Mononuclear cell (primary cell): ENCODE data around the gene CFAP74. TPM values are rescaled to one million over a fixed set of nuclear protein-coding genes. Genes with fewer than 3 reads are reported as not detected.
"Not testable (repeated sequence)": the region's sequence is repeated elsewhere in the genome, so short reads cannot be mapped to it uniquely, and the experiment has no call there.

ENCODE experiments used
- H3K27me3 ChIP-seq: 2 replicates; pipeline ENCODE4 v1.6.0; 2011; ENCODE audit warnings: low read length, control low read depth; ENCODE audit not compliant: insufficient read depth
- H3K4me1 ChIP-seq: 2 replicates; pipeline ENCODE4 v1.5.1; 2011; ENCODE audit warnings: mild to moderate bottlenecking, low read length, control low read depth; ENCODE audit not compliant: insufficient read depth
- H3K4me3 ChIP-seq: 2 replicates; pipeline ENCODE4 v1.5.1; 2011; ENCODE audit warnings: mild to moderate bottlenecking, low read length, moderate library complexity
- H3K9me3 ChIP-seq: 2 replicates; pipeline ENCODE4 v1.5.1; 2011; ENCODE audit warnings: low read depth, mild to moderate bottlenecking, control low read depth, low read length
- total RNA-seq: library from RNA; depleted of rRNA; stranded (reverse); fragments of >200 nt; gene quantifications from one replicate; pipeline ENCODE4 v1.2.3, GENCODE V29; 2012

Gene CFAP74
- total RNA-seq, 1 donor = under 0.01 TPM

GRCh38 chr1:1938276-1938573, 65.4 kb downstream of the CFAP74 start:
- H3K4me1 ChIP-seq = no peaks in the 10 kb centered on the region
- no peak overlapping the region for H3K4me3 ChIP-seq
- H3K9me3 ChIP-seq = no peaks in the 10 kb centered on the region
- H3K27me3 ChIP-seq = no peaks in the 10 kb centered on the region

DNA sequence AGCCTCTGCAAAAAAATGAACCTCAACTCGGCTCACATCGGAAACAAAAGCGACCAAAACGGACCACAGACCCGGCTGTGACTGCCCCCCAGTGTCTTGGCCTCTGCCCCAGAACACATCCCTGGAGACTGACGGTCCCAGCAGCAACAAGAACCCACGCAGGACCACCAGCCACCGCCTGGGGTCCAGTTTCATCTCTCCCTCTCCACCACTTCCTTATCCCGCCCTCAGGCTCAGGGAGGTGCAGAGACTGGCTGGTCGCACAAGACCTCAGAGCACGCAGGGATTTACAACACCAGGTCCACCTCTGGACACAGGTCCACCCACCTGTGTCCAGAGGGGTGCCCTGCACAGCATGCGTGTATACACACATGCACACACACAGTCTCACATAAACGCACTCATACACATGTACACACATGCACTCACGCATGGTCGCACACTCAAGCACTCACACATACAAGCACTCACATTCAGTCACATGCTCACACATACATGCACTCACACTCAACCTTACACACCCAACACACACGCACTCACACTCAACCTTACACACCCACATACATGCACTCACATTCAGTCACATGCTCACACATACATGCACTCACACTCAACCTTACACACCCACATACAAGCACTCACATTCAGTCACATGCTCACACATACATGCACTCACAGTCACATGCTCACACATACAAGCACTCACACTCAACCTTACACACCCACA, 65.9 kb downstream of the CFAP74 start:
- no peaks in the 10 kb centered on the region for H3K27me3 ChIP-seq
- no peaks in the 10 kb centered on the region for H3K9me3 ChIP-seq
- no peak overlapping the region for H3K4me3 ChIP-seq
- H3K4me1 ChIP-seq = no peaks in the 10 kb centered on the region

- H3K4me1 ChIP-seq = no peaks in the 10 kb centered on the region
- H3K9me3 ChIP-seq = no peaks in the 10 kb centered on the region
- no peak overlapping the region for H3K4me3 ChIP-seq
- no peaks in the 10 kb centered on the region for H3K27me3 ChIP-seq
These were observed 66.5 kb downstream of the CFAP74 start for GRCh38 chr1:1937061-1937460.

GRCh38 chr1:1934848-1935247, 68.7 kb downstream of the CFAP74 start:
- not testable (repeated sequence) for H3K9me3 ChIP-seq, H3K4me3 ChIP-seq, H3K27me3 ChIP-seq, H3K4me1 ChIP-seq

GRCh38 chr1:1929639-1930545, 73.7 kb downstream of the CFAP74 start:
- no peaks in the 10 kb centered on the region for H3K27me3 ChIP-seq
- no peaks in the 10 kb centered on the region for H3K4me1 ChIP-seq
- no peaks in the 10 kb centered on the region for H3K9me3 ChIP-seq
- no peak overlapping the region for H3K4me3 ChIP-seq

DNA sequence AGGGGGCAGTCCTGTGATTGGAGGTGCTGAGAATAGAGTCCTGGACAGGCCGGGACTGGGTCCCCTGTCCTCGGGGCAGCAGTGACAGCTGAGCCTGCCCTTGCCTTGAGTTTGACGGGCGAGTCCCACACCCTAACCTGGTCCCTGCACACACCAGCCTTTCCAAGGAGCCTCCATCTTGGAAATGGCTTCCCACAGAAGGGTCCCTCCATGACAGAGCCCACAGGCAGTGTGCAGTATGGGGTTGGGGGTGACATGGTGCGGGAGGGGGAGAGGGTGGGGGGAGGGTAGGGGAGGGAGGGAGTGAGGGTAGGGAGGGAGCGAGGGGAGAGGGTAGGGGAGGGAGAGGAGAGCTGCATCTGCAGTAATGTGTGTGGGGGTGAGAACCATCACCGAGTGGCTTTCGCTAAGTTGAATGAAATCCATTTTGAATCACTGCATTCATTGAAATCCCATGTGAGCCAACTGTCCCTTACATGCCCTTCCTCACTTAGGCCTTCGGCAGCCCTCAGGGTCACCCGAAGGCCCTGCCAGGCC, 74.4 kb downstream of the CFAP74 start:
- Histone ChIP-seq H3K27me3 (no peaks in the 10 kb centered on the region), H3K9me3 (no peaks in the 10 kb centered on the region)

GRCh38 chr1:1928231-1929101, 75.1 kb downstream of the CFAP74 start:
- H3K9me3 ChIP-seq = no peaks in the 10 kb centered on the region
- no peaks in the 10 kb centered on the region for H3K4me1 ChIP-seq
- H3K27me3 ChIP-seq = no peaks in the 10 kb centered on the region
- H3K4me3 ChIP-seq = no peak overlapping the region

More for the DNA sequence above, 74.4 kb downstream of the CFAP74 start:
- Histone ChIP-seq H3K4me3 (no peak overlapping the region), H3K4me1 (no peaks in the 10 kb centered on the region)

DNA sequence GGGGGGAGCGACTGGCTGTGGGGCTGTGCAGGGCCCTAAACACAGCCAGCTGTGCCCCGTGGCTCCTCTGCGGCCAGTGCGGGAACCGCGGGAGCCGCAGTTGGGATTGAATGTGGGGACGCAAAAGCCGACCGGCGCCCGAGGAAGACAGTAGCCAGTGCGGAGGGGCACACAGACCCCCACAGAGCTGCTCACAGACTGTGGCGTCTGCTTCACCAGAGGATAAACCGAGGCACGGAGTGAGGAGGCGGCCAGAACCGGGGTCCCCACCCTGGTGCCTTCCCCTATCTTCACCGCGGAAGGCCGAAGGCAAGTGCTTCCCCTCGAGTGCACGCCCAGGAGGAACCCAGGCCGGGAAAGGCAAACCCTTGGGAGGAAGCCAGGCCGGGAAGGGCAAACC, 75.8 kb downstream of the CFAP74 start:
- Histone ChIP-seq H3K4me1 (no peaks in the 10 kb centered on the region), H3K4me3 (no peak overlapping the region), H3K27me3 (no peaks in the 10 kb centered on the region), H3K9me3 (no peaks in the 10 kb centered on the region)

- H3K27me3 ChIP-seq = no peaks in the 10 kb centered on the region
- no peak overlapping the region for H3K4me3 ChIP-seq
- no peaks in the 10 kb centered on the region for H3K4me1 ChIP-seq
- H3K9me3 ChIP-seq = no peaks in the 10 kb centered on the region
These were observed 76.5 kb downstream of the CFAP74 start for GRCh38 chr1:1926886-1927660.

DNA sequence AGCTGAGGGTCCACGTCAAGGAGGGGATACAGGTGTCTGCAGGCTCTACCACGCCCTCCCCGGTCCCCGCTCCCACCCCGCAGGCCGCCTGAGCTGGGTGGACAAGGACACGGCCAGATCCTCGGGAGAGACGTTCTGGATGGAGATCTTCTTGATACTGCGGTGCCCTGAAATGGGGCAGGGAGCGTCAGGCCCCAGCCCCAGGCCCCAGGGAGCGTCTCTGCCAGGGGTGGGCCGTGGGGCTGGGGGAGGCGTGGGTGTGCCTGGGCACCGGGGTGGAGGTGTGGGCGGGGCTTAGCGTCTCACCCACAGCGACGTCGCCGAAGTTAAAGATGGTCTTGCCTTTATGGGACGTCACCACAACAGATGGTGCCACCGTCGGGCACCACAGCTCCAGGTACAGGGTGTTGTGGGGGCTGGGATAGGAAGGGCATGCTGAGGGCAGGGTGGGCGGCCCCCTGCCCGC, 77.2 kb downstream of the CFAP74 start:
- Histone ChIP-seq H3K4me1 (no peaks in the 10 kb centered on the region), H3K9me3 (no peaks in the 10 kb centered on the region), H3K4me3 (no peak overlapping the region), H3K27me3 (no peaks in the 10 kb centered on the region)

GRCh38 chr1:1925437-1926345, 77.9 kb downstream of the CFAP74 start:
- H3K27me3 ChIP-seq = no peaks in the 10 kb centered on the region
- H3K4me1 ChIP-seq = no peaks in the 10 kb centered on the region
- H3K4me3 ChIP-seq = no peak overlapping the region
- H3K9me3 ChIP-seq = no peaks in the 10 kb centered on the region

- no peaks in the 10 kb centered on the region for H3K9me3 ChIP-seq
These were observed 78.7 kb downstream of the CFAP74 start for GRCh38 chr1:1924849-1925248.

DNA sequence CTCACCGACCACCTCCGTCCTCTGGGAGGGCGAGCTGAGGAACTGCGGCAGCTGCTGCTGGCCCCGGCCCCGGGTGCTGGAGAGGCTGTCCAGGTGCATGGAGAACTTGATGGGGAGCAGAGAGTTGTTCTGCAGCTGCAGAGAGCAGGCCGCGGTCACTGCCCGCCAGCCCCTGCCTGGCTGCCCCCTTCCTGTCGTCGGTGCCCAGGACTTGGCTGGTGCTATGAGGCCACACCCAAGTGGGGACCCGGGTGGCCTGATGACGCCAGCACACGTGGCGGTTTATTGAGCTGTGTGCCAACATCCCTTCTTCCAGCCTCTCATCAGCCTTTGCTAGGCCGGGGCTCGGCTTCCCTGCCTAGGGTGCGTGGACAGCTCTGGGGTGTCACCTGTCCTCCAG, 79.2 kb downstream of the CFAP74 start:
- H3K4me3 ChIP-seq = no peak overlapping the region
- no peaks in the 10 kb centered on the region for H3K27me3 ChIP-seq

More at GRCh38 chr1:1924849-1925248, 78.7 kb downstream of the CFAP74 start:
- peaks cover 2% of the 10 kb centered on the region for H3K4me1 ChIP-seq
- no peaks in the 10 kb centered on the region for H3K27me3 ChIP-seq
- no peak overlapping the region for H3K4me3 ChIP-seq

More for the DNA sequence above, 79.2 kb downstream of the CFAP74 start:
- no peaks in the 10 kb centered on the region for H3K9me3 ChIP-seq
- peaks cover 7% of the 10 kb centered on the region for H3K4me1 ChIP-seq
